Inferior parietal cortex (tissue), 1 donor: ENCODE data around the gene TUBGCP2.
"Not testable (repeated sequence)": the region's sequence is repeated elsewhere in the genome, so short reads cannot be mapped to it uniquely, and the experiment has no call there.

Experiments
- DNase-seq: peaks from one replicate; pipeline ENCODE4 v3.0.0-alpha.2; 2016; ENCODE audit errors: extremely low spot score

TUBGCP2 gene

DNA sequence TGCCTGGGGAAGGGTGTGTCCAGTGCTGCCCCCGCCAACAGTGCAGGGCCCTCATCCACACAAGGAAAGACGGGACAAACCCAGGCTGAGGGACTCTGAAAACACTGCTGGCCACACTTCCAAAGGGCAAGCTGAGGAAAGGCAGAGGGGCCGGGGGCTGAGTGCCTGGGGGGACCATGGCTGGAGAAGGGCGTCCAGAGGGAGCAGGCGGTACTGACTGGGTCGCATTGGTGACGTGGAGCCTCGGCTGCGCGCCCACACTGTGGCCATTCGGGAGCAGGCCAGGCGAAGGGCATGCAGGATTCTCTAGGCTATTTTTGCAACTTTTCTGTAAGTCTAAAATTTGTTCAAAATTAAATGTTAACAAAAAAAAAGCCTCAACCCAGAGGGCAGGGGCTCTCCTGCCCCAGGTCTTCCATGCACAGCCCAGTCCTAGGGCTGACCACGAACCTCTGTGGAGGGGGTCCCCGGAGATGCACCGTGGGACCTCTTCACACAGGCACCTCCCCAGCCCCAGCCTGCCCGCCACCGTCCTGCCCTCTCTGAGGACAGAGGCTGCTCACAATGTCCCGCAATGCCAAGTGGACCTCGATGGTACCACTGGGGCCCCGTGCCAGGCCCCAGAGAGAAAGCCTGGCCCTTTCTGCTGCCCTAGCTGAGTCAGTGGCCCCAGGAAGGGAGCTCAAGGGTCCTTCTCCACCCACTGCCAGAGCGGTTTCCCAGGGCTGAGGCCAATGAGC, 42.4 kb downstream of the TUBGCP2 start:
- DNase-seq: no peak

DNA sequence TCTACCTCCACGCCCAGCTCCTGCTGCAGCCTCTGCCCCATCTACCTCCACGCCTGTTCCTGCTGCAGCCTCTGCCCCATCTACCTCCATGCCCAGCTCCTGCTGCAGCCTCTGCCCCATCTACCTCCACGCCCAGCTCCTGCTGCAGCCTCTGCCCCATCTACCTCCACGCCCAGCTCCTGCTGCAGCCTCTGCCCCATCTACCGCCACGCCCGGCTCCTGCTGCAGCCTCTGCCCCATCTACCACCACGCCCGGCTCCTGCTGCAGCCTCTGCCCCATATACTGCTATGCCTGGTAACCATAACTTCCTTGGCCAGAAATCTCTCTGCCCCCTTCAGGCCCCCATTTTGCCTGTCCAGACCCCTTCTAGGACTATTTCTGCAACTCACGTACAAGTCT, 43.6 kb downstream of the TUBGCP2 start:
- DNase-seq: not testable (repeated sequence)

DNA sequence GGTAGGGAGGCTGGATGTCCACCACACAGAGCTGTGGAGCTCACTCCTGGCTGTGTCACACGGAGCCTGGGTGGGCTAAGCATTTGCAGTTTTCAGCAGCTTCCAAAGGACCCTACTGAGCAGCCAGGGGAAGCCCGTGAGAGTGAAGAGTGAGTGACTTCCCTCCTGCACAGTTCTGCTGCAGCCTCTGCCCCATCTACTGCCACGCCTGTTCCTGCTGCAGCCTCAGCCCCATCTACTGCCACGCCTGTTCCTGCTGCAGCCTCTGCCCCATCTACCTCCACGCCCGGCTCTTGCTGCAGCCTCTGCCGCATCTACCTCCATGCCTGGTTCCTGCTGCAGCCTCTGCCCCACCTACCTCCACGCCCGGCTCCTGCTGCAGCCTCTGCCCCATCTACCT, 44.2 kb downstream of the TUBGCP2 start:
- DNase-seq: no peak

DNA sequence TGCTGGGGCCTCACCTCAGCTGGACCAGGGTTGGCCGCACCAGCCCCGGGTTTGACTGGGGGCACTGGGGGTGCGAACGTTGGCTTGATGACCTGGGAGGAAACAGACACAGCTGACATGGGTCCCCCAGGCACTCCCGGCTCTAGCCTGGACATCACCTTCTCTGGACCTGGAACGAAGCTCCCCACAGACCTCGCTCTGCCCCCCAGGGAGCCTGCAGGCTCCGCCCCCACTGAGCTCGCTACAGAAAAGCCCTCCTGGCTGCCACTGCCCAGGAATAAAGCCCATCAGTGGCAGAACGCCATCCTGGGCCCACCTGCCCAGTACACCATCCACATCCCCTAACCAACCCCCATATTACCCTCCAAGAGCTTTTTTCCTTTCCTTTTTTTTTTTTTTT, 45.0 kb downstream of the TUBGCP2 start:
- no peak for DNase-seq

DNA sequence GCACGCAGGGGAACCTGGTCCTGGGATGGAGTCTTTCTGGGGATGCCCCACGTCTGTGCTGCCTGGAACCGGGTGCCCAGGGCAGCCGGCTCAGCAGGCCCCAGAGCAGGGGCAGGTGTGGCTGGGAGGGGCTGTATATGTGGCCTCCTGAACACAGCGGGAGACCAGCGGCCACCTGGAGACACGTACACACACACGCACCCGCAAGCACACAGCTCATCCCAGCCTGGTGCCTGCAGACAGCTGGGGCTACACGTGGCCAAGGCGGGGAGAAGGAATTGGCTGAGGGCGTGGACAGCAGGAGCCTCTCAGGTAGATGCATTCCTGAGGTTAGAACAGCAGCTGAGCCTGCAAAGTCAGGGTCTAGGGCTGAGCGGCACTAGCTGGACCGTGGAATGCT, 46.0 kb downstream of the TUBGCP2 start:
- DNase-seq: no peak

DNA sequence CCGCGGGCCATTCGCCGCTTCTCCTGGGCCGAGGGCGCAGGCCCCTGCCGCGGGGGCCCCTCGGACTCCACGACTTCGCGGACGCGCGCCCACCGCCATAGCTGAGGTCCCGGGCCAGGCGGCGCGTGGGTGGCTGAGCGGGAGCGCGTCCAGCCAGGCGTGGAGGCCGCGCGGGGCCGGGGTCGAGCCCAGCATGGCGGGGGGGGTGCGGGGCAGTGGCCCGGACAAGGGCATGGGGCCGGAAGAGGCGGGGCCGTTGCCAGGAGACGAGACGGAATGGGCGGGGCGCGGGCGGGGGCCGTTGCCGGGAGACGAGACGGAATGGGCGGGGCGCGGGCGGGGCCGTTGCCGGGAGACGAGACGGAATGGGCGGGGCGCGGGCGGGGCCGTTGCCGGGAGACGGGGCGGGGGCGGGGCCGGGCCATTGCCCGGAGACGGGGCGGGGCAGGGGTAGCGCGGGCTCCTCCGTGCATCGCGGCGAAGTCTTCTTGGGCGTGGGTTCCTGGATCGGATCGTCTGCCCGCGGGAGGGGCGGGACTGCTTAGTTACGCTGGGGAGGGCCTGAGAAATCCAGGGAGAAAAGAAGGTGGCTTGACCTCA, 46.8 kb downstream of the TUBGCP2 start:
- DNase-seq: no peak

DNA sequence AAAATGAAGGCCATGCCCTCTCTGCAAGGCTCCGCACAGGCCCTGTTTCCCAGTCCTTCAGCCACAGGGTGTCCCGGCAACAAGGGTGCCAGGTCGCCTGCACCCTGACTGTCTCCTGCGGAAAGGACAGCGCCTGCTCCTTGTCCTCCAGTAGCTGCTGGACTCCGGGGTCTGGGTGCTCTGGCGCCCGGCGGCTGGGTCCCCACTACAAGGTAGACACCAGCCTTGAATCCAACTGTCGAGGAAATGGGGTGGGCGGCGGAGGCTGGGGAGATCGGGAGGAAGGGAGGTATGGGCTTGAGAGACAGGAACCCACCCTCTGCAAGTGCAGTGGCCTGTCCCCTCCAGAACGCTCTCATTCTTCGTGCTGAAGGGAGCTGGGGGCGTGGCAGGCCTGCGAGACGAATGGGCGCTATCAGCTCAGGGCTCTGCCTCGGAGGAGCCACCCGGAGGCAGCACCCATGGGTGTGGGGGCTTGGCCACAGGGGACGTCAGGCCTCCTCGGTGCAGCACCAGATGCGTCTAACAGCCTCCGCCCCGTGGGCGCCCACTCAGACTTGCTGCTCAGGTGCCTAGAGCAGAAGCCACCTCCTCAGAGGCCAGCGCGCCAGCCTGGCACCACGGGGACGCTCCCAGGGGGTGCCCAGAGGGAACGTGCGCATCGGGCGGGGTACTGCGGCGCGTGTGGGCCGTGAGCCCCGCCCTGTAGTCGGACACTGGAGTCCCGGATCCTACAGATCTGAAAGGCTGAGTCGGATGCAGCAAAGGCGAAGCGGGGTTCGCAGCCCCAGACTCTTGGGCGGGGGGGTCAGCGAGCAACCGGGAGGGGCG, 47.6 kb downstream of the TUBGCP2 start:
- DNase-seq: no peak

DNA sequence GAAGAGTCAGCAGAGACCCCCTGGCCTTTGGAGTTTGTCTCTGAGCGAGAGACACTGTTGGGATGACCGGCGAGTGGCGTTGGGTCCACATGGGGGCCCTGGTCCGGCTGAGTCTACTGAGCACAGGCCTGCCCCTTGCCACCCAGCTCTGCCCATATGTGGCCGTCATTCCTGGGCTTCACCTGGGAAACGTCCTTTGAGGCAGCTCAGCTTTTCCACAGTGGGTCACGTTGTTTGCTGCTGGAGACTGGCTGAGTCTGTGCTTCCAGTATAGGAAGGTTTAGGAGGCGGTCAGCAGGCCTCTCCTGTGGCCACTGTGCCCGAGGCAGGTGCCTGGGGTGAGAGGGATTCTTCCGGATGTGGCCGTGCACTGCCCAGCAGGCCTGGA, 49.1 kb downstream of the TUBGCP2 start:
- DNase-seq: no peak

DNA sequence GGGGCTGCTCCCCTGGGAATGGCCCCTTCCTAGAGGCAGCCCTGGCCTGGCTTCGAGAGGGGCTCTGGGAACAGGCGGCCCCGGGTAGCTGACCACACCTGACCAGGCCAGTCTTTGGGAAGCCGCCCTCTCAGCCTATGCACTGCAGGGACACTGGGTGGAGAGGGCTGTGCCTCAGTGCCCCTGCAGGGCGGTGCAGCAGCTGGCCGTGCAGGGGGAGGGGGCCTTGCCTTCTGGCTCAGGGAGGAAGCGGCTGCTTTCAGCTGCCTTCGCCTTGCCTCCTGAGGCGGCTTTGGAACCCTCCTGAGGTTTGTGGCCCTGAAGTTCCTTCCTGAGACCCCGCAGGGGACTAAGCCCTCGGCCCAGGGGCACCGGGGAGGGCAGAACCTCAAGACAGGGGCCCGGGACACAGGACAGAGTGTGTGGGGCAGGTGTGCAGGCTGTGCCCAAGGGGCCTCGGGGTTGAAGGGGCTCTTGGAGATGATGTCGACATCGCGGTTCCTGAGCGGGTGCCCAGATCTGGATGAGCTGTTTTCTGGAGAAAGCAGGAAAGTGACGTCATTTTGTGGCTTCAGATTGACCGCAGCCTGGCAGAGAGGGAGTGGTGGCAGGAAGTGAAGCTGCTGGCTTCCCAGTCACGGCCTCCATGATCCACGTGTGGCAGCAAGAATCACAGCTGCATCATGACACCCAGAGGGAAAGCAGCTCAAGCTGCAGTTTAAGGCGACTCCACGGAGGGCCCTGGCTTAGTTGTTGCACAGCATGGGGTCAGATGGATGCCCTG, 49.7 kb downstream of the TUBGCP2 start:
- DNase-seq: no peak

DNA sequence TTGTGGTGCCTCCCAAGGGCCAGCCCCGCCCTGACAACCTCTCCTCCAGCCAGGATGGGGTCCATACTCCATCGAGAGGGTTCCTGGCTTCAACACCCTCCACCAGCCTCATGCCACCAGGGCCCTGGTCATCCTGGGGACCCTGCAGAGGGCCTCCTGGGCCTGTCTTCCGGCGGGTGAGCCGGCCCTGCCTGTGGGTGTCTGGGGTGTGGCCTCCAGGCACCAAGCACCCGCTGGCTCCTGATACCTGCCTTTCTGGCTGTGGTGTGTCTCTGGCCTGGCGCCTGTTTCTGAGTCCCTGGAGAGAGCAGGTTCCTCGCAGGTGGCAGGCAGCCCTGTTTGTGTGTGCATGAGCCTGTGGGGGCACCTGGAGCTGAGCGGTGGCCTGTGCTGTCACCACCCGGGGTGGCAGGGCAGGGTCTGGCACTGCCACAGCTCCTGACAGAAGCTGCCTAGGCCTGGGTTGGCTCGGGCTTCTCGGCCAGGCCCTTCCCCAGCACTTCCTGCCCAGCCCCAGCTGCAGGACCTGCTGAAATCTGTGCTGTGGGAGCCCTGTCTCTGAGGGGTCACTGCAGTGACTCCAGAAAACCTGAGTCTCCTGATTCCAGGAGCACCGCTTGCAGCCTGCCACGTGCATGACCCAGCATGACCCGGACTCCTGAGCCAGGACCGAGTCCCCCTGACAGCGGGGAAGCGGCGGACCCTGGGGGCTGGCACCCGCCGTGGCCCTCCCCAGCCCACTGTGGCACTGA, 50.4 kb downstream of the TUBGCP2 start:
- no peak for DNase-seq

DNA sequence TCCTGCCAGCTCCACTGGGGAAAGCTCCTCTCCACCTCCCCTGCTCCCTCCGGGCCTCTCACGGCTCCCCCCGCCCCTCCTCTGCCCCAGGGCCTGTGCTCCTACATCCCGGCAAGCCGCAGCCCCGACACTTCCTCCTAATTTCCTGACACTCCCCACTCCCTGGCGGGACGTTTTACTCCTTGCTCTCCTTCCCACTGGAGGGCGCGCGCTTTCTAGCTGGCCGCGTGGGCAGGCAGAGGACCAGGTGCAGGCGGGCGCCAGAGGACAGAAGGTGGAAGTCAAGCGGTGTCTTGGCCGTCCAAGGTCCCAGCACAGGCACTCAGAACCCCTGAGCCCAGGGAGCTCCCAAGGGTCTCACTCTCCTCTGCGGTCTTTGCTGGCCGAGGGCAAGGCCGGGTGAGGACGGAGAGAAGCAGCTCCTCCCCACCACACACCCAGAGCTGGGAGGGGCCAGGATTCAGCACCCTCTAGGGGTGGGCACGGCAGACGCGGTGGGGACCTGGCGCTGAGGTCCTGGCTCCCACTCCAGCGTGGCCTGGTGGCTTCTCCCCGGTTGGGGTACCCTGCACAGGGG, 51.1 kb downstream of the TUBGCP2 start:
- no peak for DNase-seq

DNA sequence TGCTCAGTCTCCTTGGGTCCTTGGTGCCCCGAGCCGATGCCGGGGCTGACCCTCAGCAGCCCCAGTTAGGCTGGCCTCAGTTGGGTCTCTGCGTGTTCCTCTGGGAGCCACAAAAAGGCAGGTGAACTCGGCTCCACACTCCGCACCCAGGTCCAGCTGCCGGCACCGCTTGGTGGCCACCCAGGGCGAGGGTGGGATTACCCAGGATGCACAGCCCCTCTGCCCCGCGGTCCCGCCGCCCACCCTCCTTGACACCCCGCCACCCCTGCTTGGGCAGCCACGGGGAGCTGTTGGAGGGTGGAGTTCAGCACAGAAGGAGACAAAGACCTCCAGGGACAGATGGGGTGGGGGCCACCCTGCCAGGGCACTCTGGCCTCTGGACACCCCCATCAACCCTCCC, 53.3 kb downstream of the TUBGCP2 start:
- no peak for DNase-seq

DNA sequence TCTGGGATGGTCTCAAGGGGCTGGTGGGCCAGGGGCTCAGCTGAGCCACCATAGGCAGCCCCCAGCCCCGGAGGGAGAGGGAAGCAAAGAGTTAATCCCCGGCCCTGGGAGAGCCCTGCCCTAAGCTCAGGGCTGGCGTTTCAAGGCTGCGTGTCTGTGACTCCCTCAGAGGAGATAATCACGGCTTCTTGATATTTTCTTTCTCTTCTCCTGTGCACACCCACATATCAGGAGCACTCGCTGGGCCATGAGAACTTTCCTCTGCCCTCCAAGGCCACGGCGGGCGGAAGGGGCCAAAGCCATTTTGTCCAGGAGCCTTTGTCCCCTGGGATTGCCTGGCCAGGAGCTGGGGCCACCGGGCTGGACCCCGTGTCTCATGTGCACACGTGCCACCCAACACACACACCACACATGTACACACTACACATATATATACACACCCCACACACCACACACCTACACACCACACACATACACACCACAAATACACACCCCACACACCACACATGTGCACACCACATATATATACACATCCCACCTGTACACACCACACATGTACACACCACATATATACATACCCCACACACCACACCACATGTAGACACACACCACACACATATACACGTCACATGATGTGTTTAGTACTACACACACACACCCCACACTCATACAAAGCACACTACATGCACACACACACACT, 54.1 kb downstream of the TUBGCP2 start:
- DNase-seq: no peak

DNA sequence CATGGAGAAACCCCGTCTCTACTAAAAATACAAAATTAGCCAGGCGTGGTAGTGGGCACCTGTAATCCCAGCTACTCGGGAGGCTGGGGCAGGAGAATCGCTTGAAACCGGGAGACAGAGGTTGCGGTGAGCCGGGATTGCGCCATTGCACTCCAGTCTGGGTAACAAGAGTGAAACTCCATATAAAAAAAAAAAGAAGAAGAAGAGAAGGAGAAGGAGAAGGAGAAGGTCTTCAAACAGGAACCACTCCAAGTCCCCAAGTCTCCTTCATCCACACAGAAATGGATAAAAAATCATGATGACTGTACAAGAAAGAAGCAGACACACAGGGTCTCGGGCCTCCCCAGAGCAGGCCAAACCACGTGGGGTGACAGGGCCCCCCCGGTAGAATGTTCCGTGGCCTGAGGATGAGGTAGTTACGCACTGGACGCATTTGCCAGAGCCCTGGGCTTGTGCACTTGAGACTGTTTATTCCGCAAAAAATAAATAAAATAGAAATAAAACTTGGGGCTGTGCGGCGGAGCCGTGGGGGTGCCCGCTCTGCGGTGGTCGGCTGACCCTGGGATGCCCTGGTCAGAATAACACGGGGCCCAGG, 55.2 kb downstream of the TUBGCP2 start:
- no peak for DNase-seq

DNA sequence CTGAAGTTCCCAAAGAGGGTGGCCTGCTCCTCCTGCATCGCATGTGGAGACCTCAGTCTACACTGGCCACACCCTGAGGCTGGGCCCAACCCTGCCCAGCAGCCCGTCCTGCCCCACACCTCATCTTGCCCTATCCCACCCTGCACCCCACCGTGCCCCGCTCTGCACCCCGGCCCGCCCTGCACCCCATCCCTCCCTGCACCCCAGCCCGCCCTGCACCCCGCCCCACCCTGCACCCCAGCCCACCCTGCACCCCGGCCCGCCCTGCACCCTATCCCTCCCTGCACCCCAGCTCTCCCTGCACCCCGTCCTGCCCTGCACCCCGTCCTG, 56.5 kb downstream of the TUBGCP2 start:
- DNase-seq: no peak

DNA sequence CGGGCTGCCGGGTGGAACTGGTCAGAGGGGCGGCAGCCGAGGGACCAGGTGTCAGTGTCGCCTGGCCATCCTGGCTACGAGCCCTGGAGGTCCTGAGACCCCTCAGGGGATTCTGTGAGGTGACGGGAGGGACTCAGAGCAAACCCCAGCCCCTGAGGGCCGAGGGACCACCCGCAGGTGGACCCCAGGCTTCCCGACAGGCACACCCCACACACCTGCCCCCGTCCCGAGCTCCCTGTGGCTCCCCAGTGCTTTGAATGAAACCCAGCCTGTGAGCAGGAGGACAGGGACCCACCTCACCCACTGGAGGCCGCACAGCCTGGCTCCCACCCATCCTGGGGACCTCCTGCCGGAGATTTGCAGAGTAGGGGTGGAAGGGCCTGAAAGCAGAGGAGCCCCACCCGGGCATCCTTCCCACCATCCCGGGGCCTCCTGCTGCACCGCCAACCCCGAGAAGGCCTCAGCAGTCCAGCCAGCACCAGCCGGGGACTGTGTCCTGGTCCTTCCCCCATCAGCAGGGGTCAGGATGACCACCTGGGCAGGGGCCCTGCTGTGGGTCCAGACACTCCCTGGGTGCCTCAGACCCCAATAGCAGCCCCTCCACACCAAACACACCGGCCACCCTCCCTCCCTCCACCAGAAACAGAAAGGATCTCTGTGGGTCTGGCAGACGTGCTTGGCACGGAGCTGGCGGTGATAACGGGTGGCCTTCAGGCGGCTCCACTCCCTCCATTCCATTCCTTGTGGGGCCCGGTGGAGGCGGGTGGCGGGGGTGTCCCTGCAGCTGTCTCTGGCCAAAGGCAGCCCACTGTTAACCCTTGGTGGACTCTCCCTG, 57.1 kb downstream of the TUBGCP2 start:
- no peak for DNase-seq

DNA sequence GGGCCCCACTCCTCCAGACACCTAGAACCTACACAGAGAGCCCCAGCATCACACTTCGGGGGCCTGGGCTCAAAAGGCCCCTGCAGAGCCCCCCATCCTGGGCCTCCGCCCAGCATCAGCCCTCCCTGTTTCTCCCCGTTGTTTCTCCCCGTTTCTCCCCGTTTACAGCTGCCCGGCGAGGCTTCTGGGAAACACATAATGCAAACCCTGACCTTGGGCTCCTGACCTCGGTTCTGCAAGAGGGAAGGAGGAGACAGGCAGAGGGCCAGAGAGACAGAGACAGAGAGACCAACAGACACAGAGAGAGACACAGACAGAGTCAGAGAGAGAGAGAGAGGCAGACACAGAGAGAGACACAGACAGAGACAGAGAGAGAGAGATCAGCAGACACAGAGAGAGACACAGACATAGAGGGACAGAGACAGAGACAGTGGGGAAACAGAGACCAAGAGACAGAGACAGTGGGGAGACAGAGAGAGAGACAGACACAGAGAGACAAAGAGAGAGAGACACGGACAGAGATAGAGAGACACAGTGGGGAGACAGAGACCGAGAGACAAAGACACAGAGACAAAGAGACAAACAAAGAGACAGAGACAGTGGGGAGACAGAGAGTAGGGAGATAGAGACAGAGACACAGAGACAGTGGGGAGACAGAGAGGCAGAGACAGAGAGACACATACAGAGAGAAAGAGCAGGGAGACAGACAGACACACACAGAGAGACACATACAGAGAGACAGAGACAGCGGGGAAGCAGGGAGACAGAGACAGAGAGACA, 58.5 kb downstream of the TUBGCP2 start:
- no peak for DNase-seq

DNA sequence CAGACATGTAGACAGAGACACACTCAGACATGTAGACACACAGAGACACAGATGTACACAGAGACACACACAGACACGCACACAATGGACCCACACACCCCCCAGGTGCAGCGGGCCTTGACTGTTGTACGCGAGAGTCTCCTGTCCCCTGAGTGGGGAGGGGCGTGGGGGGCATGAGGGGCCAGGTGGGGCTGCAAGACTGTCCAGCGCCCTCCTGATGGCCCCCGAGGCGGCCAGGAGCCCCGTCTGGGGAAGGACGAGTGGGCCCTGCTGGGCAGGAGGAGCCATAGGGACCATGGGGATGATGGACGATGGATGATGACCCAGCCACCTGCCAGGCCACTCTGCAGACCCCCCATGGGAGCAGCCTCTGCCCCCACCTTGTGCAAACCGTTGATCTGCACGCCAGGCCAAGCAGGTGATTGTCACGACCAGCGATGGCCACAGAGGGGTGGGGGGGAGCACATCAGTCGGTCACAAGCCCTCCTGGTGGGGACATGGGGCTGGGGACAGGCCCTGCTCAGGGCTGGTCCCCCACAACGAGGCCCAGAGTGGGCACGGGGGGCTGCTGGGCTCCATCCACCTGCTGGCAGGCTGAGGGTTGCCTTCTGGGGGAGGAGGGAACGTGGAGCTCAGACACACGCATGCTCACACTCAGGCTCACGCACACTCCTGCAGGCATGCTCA, 59.4 kb downstream of the TUBGCP2 start:
- DNase-seq: no peak
